GM23338 (cell line): ENCODE results near the gene CADPS.

Experiments
- CREB1 ChIP-seq: fragments of 250-450 bp; sonication (Bioruptor Pico); IDR thresholded peaks from 2 replicates; pipeline ENCODE4 v1.5.0; 2020; ENCODE audit warnings: low read depth, mild to moderate bottlenecking, moderate library complexity
- EZH2 ChIP-seq: fragments of 200-600 bp; sonication (generic); IDR thresholded peaks from one replicate; pipeline ENCODE4 v1.8.0; 2017; ENCODE audit warnings: antibody characterized with exemption, mild to moderate bottlenecking, low read depth; ENCODE audit not compliant: unreplicated experiment
- EZH2phosphoT487 ChIP-seq: fragments of 200-600 bp; sonication (generic); IDR thresholded peaks from one replicate; pipeline ENCODE4 v1.8.1; 2018; ENCODE audit warnings: antibody characterized with exemption; ENCODE audit not compliant: unreplicated experiment
- JUNB ChIP-seq: IDR thresholded peaks from one replicate; pipeline ENCODE4 v1.6.1; 2016; ENCODE audit warnings: antibody characterized with exemption; ENCODE audit not compliant: unreplicated experiment
- NANOG ChIP-seq: IDR thresholded peaks from 2 replicates; pipeline ENCODE4 v1.6.1; 2016; ENCODE audit warnings: antibody characterized with exemption, borderline replicate concordance
- POLR2AphosphoS5 ChIP-seq: IDR thresholded peaks from 2 replicates; pipeline ENCODE4 v1.6.1; 2016; ENCODE audit warnings: antibody characterized with exemption, low read depth
- STAT1 ChIP-seq: IDR thresholded peaks from one replicate; pipeline ENCODE4 v1.6.1; 2016; ENCODE audit warnings: antibody characterized with exemption; ENCODE audit not compliant: unreplicated experiment
- ZNF114 ChIP-seq: fragments of 250-450 bp; sonication (Bioruptor Pico); IDR thresholded peaks from 2 replicates; pipeline ENCODE4 v1.5.0; 2020; ENCODE audit warnings: mild to moderate bottlenecking, moderate library complexity
- ZNF331 ChIP-seq: fragments of 250-450 bp; sonication (Bioruptor Pico); IDR thresholded peaks from 2 replicates; pipeline ENCODE4 v1.5.0; 2020; ENCODE audit warnings: low read depth, mild to moderate bottlenecking, moderate library complexity
- TF ChIP-seq, protein P1 (sequence below), 2 experiments: fragments of 200-600 bp in 1 of 2; sonication (generic) in 1 of 2; conservative IDR thresholded peaks; 2 replicates each; pipeline versions ENCODE4 v1.5.1 to v1.6.1; 2016 to 2017; ENCODE audit warnings: antibody characterized with exemption in 2 of 2, low read depth in 2 of 2, mild to moderate bottlenecking in 2 of 2, moderate library complexity in 1 of 2
- TF ChIP-seq, protein P2 (sequence below): IDR thresholded peaks from one replicate; pipeline ENCODE4 v1.6.1; 2018; ENCODE audit warnings: antibody characterized with exemption; ENCODE audit not compliant: unreplicated experiment
- TF ChIP-seq, protein P3 (sequence below): fragments of 250-450 bp; sonication (Bioruptor Pico); IDR thresholded peaks from 2 replicates; pipeline ENCODE4 v1.5.0; 2020; ENCODE audit warnings: mild to moderate bottlenecking, moderate library complexity
- TF ChIP-seq, protein P4 (sequence below): IDR thresholded peaks from 2 replicates; pipeline ENCODE4 v1.6.1; 2016; ENCODE audit warnings: antibody characterized with exemption

DNA sequence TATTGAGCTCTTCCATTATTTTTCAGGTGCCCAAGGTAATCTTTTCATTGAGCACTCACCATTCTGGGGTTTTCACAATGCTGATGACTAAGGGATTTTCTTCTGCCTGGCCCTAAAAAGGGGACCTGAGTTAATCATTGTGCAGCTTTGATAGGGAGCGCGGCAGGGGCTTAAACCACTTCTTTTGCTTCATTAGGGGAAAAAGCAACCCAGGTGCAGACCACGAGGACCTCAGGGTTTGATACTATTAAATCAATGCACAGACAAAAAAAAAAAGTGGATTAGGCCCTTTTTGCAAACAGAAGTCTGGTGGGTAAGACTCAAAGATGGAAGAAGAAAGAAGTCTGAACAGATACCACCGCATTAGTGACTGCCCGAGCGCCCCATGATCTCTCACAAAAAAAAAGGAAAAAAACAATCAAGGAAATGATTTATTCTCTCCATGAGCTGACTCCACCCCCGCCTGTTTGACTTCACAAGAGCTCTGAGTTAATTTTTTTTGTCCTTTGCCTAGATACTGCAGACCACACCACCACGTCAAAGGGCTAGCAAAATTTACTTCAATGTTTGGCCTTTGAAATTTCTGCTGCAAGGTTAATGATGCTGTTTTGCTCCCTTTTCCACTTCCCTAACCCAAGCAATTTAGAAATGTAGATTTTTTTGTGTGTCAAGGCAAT is 423.9 kb downstream of the CADPS start:
- TF ChIP-seq, protein P1, sequence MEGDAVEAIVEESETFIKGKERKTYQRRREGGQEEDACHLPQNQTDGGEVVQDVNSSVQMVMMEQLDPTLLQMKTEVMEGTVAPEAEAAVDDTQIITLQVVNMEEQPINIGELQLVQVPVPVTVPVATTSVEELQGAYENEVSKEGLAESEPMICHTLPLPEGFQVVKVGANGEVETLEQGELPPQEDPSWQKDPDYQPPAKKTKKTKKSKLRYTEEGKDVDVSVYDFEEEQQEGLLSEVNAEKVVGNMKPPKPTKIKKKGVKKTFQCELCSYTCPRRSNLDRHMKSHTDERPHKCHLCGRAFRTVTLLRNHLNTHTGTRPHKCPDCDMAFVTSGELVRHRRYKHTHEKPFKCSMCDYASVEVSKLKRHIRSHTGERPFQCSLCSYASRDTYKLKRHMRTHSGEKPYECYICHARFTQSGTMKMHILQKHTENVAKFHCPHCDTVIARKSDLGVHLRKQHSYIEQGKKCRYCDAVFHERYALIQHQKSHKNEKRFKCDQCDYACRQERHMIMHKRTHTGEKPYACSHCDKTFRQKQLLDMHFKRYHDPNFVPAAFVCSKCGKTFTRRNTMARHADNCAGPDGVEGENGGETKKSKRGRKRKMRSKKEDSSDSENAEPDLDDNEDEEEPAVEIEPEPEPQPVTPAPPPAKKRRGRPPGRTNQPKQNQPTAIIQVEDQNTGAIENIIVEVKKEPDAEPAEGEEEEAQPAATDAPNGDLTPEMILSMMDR (conservative IDR thresholded peaks at IDR 0.05; ENCODE audit: low read depth in 2 of 2), result no peak
- TF ChIP-seq CREB1 (CRISPR knock-in tag) (no peak), EZH2 (no peak), EZH2phosphoT487 (no peak), POLR2AphosphoS5 (no peak), JUNB (no peak), ZNF114 (CRISPR knock-in tag) (no peak), STAT1 (no peak), ZNF331 (CRISPR knock-in tag) (no peak), NANOG (no peak)
- TF ChIP-seq, protein P2, sequence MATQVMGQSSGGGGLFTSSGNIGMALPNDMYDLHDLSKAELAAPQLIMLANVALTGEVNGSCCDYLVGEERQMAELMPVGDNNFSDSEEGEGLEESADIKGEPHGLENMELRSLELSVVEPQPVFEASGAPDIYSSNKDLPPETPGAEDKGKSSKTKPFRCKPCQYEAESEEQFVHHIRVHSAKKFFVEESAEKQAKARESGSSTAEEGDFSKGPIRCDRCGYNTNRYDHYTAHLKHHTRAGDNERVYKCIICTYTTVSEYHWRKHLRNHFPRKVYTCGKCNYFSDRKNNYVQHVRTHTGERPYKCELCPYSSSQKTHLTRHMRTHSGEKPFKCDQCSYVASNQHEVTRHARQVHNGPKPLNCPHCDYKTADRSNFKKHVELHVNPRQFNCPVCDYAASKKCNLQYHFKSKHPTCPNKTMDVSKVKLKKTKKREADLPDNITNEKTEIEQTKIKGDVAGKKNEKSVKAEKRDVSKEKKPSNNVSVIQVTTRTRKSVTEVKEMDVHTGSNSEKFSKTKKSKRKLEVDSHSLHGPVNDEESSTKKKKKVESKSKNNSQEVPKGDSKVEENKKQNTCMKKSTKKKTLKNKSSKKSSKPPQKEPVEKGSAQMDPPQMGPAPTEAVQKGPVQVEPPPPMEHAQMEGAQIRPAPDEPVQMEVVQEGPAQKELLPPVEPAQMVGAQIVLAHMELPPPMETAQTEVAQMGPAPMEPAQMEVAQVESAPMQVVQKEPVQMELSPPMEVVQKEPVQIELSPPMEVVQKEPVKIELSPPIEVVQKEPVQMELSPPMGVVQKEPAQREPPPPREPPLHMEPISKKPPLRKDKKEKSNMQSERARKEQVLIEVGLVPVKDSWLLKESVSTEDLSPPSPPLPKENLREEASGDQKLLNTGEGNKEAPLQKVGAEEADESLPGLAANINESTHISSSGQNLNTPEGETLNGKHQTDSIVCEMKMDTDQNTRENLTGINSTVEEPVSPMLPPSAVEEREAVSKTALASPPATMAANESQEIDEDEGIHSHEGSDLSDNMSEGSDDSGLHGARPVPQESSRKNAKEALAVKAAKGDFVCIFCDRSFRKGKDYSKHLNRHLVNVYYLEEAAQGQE, result no peak
- TF ChIP-seq, protein P3, sequence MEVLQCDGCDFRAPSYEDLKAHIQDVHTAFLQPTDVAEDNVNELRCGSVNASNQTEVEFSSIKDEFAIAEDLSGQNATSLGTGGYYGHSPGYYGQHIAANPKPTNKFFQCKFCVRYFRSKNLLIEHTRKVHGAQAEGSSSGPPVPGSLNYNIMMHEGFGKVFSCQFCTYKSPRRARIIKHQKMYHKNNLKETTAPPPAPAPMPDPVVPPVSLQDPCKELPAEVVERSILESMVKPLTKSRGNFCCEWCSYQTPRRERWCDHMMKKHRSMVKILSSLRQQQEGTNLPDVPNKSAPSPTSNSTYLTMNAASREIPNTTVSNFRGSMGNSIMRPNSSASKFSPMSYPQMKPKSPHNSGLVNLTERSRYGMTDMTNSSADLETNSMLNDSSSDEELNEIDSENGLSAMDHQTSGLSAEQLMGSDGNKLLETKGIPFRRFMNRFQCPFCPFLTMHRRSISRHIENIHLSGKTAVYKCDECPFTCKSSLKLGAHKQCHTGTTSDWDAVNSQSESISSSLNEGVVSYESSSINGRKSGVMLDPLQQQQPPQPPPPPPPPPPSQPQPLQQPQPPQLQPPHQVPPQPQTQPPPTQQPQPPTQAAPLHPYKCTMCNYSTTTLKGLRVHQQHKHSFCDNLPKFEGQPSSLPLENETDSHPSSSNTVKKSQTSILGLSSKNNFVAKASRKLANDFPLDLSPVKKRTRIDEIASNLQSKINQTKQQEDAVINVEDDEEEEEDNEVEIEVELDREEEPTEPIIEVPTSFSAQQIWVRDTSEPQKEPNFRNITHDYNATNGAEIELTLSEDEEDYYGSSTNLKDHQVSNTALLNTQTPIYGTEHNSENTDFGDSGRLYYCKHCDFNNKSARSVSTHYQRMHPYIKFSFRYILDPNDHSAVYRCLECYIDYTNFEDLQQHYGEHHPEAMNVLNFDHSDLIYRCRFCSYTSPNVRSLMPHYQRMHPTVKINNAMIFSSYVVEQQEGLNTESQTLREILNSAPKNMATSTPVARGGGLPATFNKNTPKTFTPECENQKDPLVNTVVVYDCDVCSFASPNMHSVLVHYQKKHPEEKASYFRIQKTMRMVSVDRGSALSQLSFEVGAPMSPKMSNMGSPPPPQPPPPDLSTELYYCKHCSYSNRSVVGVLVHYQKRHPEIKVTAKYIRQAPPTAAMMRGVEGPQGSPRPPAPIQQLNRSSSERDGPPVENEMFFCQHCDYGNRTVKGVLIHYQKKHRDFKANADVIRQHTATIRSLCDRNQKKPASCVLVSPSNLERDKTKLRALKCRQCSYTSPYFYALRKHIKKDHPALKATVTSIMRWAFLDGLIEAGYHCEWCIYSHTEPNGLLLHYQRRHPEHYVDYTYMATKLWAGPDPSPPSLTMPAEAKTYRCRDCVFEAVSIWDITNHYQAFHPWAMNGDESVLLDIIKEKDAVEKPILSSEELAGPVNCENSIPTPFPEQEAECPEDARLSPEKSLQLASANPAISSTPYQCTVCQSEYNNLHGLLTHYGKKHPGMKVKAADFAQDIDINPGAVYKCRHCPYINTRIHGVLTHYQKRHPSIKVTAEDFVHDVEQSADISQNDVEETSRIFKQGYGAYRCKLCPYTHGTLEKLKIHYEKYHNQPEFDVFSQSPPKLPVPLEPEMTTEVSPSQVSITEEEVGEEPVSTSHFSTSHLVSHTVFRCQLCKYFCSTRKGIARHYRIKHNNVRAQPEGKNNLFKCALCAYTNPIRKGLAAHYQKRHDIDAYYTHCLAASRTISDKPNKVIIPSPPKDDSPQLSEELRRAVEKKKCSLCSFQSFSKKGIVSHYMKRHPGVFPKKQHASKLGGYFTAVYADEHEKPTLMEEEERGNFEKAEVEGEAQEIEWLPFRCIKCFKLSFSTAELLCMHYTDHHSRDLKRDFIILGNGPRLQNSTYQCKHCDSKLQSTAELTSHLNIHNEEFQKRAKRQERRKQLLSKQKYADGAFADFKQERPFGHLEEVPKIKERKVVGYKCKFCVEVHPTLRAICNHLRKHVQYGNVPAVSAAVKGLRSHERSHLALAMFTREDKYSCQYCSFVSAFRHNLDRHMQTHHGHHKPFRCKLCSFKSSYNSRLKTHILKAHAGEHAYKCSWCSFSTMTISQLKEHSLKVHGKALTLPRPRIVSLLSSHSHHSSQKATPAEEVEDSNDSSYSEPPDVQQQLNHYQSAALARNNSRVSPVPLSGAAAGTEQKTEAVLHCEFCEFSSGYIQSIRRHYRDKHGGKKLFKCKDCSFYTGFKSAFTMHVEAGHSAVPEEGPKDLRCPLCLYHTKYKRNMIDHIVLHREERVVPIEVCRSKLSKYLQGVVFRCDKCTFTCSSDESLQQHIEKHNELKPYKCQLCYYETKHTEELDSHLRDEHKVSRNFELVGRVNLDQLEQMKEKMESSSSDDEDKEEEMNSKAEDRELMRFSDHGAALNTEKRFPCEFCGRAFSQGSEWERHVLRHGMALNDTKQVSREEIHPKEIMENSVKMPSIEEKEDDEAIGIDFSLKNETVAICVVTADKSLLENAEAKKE (CRISPR knock-in tag), result no peak
- TF ChIP-seq, protein P4, sequence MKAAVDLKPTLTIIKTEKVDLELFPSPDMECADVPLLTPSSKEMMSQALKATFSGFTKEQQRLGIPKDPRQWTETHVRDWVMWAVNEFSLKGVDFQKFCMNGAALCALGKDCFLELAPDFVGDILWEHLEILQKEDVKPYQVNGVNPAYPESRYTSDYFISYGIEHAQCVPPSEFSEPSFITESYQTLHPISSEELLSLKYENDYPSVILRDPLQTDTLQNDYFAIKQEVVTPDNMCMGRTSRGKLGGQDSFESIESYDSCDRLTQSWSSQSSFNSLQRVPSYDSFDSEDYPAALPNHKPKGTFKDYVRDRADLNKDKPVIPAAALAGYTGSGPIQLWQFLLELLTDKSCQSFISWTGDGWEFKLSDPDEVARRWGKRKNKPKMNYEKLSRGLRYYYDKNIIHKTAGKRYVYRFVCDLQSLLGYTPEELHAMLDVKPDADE, result no peak
